Measurements from ENCODE around the gene LGR5. TPM values are rescaled to one million over a fixed set of nuclear protein-coding genes. Genes with fewer than 3 reads are reported as not detected.

Gene LGR5
- total RNA-seq, 1 experiment from 2014 or later: not detected

Other genes with a start within 250 kb of the LGR5 start
- gene ZFC3H1, start 224.1 kb downstream of the LGR5 start, total RNA-seq (2021; ENCODE audit: unreplicated experiment): 37.1 TPM
- 3.7 TPM for gene THAP2, start 224.5 kb downstream of the LGR5 start, total RNA-seq (2021; ENCODE audit: unreplicated experiment)
- gene TMEM19, start 246.3 kb downstream of the LGR5 start, total RNA-seq (2021; ENCODE audit: unreplicated experiment): 18.9 TPM